Thyroid gland (tissue), 4 donors: Measurements from ENCODE around the gene ELMO3.

Source experiments
- POLR2A ChIP-seq, 2 donors: fragments of 450-650 bp; IDR thresholded peaks; one replicate each; pipeline ENCODE4 v1.6.1; 2017; ENCODE audit warnings: antibody characterized with exemption in 2 of 2, mild to moderate bottlenecking in 2 of 2, moderate library complexity in 1 of 2
- TF ChIP-seq, protein P1 (sequence below), 6 experiments: fragments of 200-600 bp in 3 of 6; fragments of 450-650 bp in 3 of 6; sonication (generic) in 3 of 6; IDR thresholded peaks; one replicate each; pipeline ENCODE4 v1.5.1; 2016 to 2019; ENCODE audit warnings: antibody characterized with exemption in 6 of 6, mild to moderate bottlenecking in 2 of 6, inconsistent platforms in 1 of 6, moderate library complexity in 1 of 6

GRCh38 chr16:67188798-67189197 is 10.1 kb upstream of the ELMO3 start:
- no peak for TF ChIP-seq POLR2A (IDR thresholded peaks at IDR 0.05)
- TF ChIP-seq, protein P1, sequence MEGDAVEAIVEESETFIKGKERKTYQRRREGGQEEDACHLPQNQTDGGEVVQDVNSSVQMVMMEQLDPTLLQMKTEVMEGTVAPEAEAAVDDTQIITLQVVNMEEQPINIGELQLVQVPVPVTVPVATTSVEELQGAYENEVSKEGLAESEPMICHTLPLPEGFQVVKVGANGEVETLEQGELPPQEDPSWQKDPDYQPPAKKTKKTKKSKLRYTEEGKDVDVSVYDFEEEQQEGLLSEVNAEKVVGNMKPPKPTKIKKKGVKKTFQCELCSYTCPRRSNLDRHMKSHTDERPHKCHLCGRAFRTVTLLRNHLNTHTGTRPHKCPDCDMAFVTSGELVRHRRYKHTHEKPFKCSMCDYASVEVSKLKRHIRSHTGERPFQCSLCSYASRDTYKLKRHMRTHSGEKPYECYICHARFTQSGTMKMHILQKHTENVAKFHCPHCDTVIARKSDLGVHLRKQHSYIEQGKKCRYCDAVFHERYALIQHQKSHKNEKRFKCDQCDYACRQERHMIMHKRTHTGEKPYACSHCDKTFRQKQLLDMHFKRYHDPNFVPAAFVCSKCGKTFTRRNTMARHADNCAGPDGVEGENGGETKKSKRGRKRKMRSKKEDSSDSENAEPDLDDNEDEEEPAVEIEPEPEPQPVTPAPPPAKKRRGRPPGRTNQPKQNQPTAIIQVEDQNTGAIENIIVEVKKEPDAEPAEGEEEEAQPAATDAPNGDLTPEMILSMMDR (IDR thresholded peaks at IDR 0.05) = no peak
